MM.1S (cell line): ENCODE data around the gene SCAMP4.

Experiments
- DNase-seq: peaks from one replicate; pipeline ENCODE4 v3.0.0-alpha.2; 2015
- H2AFZ ChIP-seq: fragments of 300-600 bp; sonication (generic); 2 replicates; pipeline ENCODE4 v1.6.0; 2016; ENCODE audit warnings: antibody characterized with exemption, low read length
- H3F3A ChIP-seq: fragments of 300-600 bp; sonication (generic); 2 replicates; pipeline ENCODE4 v1.6.1; 2016; ENCODE audit warnings: mild to moderate bottlenecking, antibody characterized with exemption, low read length, moderate library complexity, mixed read lengths; ENCODE audit not compliant: insufficient read depth
- H3K27ac ChIP-seq: fragments of 300-600 bp; sonication (generic); 2 replicates; pipeline ENCODE4 v1.5.1; 2016; ENCODE audit warnings: mild to moderate bottlenecking, low read length
- H3K27me3 ChIP-seq: fragments of 300-600 bp; sonication (generic); replicated peaks from 2 replicates; pipeline ENCODE4 v1.6.0; 2016; ENCODE audit warnings: low read length; ENCODE audit not compliant: insufficient read depth
- H3K36me3 ChIP-seq: fragments of 300-600 bp; sonication (generic); replicated peaks from 2 replicates; pipeline ENCODE4 v1.6.1; 2016; ENCODE audit warnings: mild to moderate bottlenecking, low read length, mixed read lengths; ENCODE audit not compliant: insufficient read depth
- H3K4me1 ChIP-seq: fragments of 300-600 bp; sonication (generic); 2 replicates; pipeline ENCODE4 v1.6.1; 2016; ENCODE audit warnings: low read length, mixed read lengths
- H3K4me2 ChIP-seq: fragments of 300-600 bp; sonication (generic); 2 replicates; pipeline ENCODE4 v1.6.0; 2016; ENCODE audit warnings: low read depth, low read length
- H3K4me3 ChIP-seq: fragments of 300-600 bp; sonication (generic); 2 replicates; pipeline ENCODE4 v1.5.1; 2016; ENCODE audit warnings: low read length, mixed read lengths
- H3K79me2 ChIP-seq: fragments of 300-600 bp; sonication (generic); 2 replicates; pipeline ENCODE4 v1.6.1; 2016; ENCODE audit warnings: mixed run types, low read length, mixed read lengths
- H3K9ac ChIP-seq: fragments of 300-600 bp; sonication (generic); 2 replicates; pipeline ENCODE4 v1.6.1; 2016; ENCODE audit warnings: low read length, mixed read lengths
- H3K9me2 ChIP-seq: fragments of 300-600 bp; sonication (generic); replicated peaks from 2 replicates; pipeline ENCODE4 v1.6.1; 2016; ENCODE audit warnings: mild to moderate bottlenecking, low read length, mixed read lengths; ENCODE audit not compliant: insufficient read depth
- H3K9me3 ChIP-seq: fragments of 300-600 bp; sonication (generic); replicated peaks from 2 replicates; pipeline ENCODE4 v1.6.1; 2016; ENCODE audit warnings: mild to moderate bottlenecking, low read length, mixed read lengths; ENCODE audit not compliant: insufficient read depth
- H4K20me1 ChIP-seq: fragments of 300-600 bp; sonication (generic); 2 replicates; pipeline ENCODE4 v1.6.1; 2016; ENCODE audit warnings: mild to moderate bottlenecking, low read length, moderate library complexity, mixed read lengths; ENCODE audit not compliant: insufficient read depth
- CTCF ChIP-seq: fragments of 300-600 bp; sonication (generic); IDR thresholded peaks from 2 replicates; pipeline ENCODE4 v1.5.1; 2016; ENCODE audit warnings: antibody characterized with exemption, low read length, mixed read lengths
- EZH2 ChIP-seq: fragments of 300-600 bp; sonication (generic); optimal IDR thresholded peaks from 2 replicates; pipeline ENCODE3; 2017; ENCODE audit warnings: low read depth, mild to moderate bottlenecking, antibody characterized with exemption, low read length, mixed read lengths
- EZH2phosphoT487 ChIP-seq: fragments of 300-600 bp; sonication (generic); IDR thresholded peaks from 2 replicates; pipeline ENCODE4 v1.6.1; 2018; ENCODE audit warnings: antibody characterized with exemption, low read length

The SCAMP4 gene

GRCh38 chr19:1956868-1957492, 51.8 kb downstream of the SCAMP4 start:
- no peak overlapping the region for H3K4me2 ChIP-seq
- H3K4me3 ChIP-seq, result no peak overlapping the region
- no peak overlapping the region for H2AFZ ChIP-seq
- TF ChIP-seq EZH2, result no peak
- no peak for DNase-seq
- H3K36me3 ChIP-seq, result no peaks in the 10 kb centered on the region
- H3F3A ChIP-seq, result no peaks in the 10 kb centered on the region
- H4K20me1 ChIP-seq, result peaks cover 13% of the 10 kb centered on the region
- H3K4me1 ChIP-seq, result no peaks in the 10 kb centered on the region
- no peak overlapping the region for H3K27ac ChIP-seq
- H3K79me2 ChIP-seq, result peaks cover 92% of the 10 kb centered on the region
- no peaks in the 10 kb centered on the region for H3K9me2 ChIP-seq
- H3K9me3 ChIP-seq, result no peaks in the 10 kb centered on the region
- no peaks in the 10 kb centered on the region for H3K27me3 ChIP-seq
- no peak overlapping the region for H3K9ac ChIP-seq

DNA sequence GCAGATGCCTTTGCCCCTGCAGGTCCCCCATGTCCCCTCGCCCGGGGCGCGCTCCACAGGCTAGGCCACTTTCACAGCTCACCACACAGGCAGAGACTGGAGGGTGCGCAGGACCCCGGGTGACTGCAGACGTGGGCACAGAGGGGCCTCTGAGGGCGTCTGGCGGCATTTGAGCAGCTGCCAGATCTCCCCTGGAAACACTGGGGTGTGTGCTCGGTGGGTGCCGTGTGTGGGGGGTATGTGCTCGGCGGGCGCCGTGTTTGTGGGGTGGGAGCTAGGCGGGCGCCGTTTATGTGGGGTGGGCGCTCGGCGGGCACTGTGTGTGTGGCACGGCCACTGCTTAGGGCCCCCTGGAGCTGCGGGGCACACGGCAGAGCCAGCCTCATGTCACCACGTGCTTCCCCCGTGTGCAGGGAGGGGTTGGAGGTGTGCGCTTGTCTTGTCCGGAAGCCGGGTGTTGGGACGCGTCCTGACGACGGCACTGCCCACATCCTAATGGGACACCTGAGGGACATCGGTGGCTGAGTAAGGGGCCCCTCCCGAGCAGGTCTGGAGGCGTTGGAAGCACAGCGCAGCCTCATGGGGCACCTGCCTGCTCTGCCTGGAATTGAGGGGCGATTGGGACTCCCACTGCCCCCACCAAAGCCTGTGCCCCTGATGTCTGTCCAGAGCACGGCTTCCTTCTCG, 52.5 kb downstream of the SCAMP4 start:
- DNase-seq, result no peak
- Histone ChIP-seq H3K4me3 (no peak overlapping the region), H2AFZ (no peak overlapping the region), H3K36me3 (no peaks in the 10 kb centered on the region), H3K27ac (no peak overlapping the region), H3K27me3 (no peaks in the 10 kb centered on the region), H3F3A (no peaks in the 10 kb centered on the region), H3K9me3 (no peaks in the 10 kb centered on the region), H3K9ac (no peak overlapping the region), H4K20me1 (peaks cover 13% of the 10 kb centered on the region), H3K9me2 (no peaks in the 10 kb centered on the region), H3K79me2 (peaks cover 92% of the 10 kb centered on the region), H3K4me1 (no peaks in the 10 kb centered on the region), H3K4me2 (no peak overlapping the region)
- TF ChIP-seq CTCF, result no peak
- TF ChIP-seq EZH2, result no peak
- no peak for TF ChIP-seq EZH2phosphoT487

- TF ChIP-seq EZH2phosphoT487, result no peak
- no peak for TF ChIP-seq EZH2
- TF ChIP-seq CTCF, result no peak
- peaks cover 79% of the 10 kb centered on the region for H3K79me2 ChIP-seq
These were observed 54.9 kb downstream of the SCAMP4 start for GRCh38 chr19:1959928-1960589.

More at GRCh38 chr19:1959928-1960589, 54.9 kb downstream of the SCAMP4 start:
- Histone ChIP-seq H3K4me3 (no peak overlapping the region), H3K9me2 (no peaks in the 10 kb centered on the region), H2AFZ (no peak overlapping the region), H3K4me2 (no peak overlapping the region), H3K36me3 (no peaks in the 10 kb centered on the region), H3K9me3 (no peaks in the 10 kb centered on the region), H3K9ac (no peak overlapping the region), H3K27ac (no peak overlapping the region), H3K4me1 (no peaks in the 10 kb centered on the region), H3F3A (no peaks in the 10 kb centered on the region), H4K20me1 (no peaks in the 10 kb centered on the region), H3K27me3 (no peaks in the 10 kb centered on the region)
- no peak for DNase-seq
